DMS153 treated with DMSO at 0.1 percent for 48 hours (cell line): ENCODE results near the gene ARMC9.
"Not testable (repeated sequence)": the region's sequence is repeated elsewhere in the genome, so short reads cannot be mapped to it uniquely, and the experiment has no call there.

Experiments
- DNase-seq: peaks from one replicate; lab custom pipeline; 2025; ENCODE audit not compliant: unreplicated experiment; lab: John Stamatoyannopoulos, UW

The ARMC9 gene

GRCh38 chr2:231277962-231278361, 79.5 kb downstream of the ARMC9 start:
- no peak for DNase-seq

- DNase-seq, result no peak
Measured at GRCh38 chr2:231278868-231279267, 80.4 kb downstream of the ARMC9 start.

DNA sequence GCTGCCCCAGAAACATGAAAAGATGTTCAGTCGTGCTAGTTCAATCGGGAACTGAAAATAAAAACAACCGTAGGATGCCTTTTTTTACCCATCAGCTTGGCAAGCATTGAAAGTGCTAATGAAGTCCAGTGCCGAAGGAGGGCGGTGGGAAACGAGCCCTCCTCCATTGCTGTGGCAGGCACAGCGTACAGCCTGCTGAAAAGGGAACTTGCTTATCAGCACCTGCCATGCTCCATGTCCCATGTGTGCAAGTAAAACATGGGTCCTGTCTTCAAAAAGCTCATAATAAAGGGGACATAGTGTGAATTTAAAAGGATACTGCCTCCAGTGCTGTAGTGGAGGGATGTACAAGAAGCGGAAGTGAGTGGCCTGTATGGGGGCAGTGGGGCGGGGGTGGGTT, 82.4 kb downstream of the ARMC9 start:
- DNase-seq, result no peak

DNA sequence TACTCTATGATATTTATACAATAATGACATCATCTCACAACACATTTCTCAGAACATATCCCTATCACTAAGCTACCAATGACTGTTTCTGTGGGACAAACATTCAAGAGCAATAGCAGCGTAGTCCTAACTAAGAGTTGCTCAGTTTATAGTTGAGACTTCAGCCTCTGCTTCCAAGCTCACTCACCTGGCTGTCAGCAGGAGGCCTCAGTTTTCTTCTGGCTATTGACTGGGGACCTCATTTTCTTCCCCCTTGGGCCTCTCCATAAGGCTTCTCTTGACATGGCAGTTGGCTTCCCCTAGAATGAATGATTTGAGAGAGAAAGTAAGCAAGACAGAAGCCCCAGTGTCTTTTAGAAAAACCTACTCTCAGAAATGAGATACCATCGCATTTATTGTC, 85.9 kb downstream of the ARMC9 start:
- DNase-seq, result no peak

- DNase-seq, result no peak
Measured at GRCh38 chr2:231286964-231287363, 88.5 kb downstream of the ARMC9 start.

DNA sequence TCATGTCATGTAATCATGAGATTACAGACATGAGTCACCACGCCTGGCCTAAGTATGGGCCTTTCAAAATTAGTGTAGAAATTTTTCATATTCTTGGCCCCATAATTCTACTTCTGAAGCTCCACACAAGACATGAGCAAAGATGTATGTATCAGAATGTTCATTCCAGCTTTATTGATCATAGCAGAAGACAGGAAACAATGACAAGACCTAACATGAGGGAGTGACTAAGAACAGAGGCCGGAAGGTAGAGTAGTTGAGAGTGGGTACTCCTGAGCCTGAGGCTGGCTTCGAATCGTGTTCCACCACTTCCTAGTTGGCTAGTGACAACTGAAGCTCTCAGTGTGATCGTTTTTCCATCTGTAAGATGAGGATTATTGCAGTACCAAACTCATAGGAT, 89.3 kb downstream of the ARMC9 start:
- no peak for DNase-seq

DNA sequence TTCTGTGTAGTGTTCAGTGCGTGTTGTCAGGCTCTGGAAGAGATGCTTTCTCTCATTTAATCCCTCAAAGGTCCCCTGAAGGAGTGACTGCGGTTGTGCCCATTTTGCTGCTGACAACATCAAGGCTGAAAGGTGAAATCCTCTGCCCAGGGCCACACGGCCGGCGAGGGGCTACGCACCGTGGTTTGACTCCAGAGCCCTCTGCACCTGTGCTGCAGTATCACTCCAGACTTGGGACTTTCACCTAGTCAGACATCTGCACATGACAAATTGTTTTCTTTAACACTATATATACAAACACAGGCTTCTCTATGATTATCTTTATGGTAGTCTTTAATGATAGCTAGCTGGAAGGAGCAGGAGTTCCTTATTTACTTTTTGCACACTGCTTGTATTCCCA, 90.2 kb downstream of the ARMC9 start:
- no peak for DNase-seq

DNA sequence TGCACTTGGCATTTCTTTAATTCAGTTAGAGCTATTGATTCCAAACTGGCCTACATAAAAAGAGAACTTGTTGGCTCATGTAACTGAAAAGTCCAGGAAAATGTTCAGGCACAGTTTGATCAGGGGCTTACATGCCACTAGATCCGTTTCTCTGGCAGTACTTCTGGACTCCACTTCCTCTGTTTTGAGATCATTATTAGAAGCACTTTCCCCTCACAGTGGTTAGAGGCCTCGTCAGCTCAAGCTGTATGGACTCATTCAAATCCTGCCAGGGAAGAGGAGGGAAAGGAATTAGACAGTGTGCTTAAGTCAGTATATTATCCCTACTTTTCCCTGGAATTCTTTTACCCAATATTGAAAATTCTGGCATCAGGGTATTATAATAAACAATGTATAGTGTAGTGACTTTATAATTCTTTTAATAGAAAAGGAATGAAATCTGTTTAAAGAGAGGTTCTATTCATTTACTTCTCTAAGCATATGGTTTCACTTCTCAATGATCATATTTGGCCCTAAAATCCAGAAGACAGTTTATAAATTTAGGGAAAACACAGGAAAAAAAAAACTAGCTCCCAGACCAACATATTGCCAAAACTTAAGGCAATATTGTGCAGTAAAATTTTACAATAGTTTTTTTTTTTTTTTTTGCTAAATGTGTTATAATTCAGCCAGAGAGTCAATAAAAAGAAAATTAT, 92.0 kb downstream of the ARMC9 start:
- no peak for DNase-seq

- no peak for DNase-seq
Measured at GRCh38 chr2:231292472-231293134, 94.2 kb downstream of the ARMC9 start.

- DNase-seq, result no peak
Measured at GRCh38 chr2:231293163-231293562, 94.7 kb downstream of the ARMC9 start.

GRCh38 chr2:231294116-231294515, 95.7 kb downstream of the ARMC9 start:
- no peak for DNase-seq

- DNase-seq, result no peak
Measured at GRCh38 chr2:231294571-231295362, 96.3 kb downstream of the ARMC9 start.

DNA sequence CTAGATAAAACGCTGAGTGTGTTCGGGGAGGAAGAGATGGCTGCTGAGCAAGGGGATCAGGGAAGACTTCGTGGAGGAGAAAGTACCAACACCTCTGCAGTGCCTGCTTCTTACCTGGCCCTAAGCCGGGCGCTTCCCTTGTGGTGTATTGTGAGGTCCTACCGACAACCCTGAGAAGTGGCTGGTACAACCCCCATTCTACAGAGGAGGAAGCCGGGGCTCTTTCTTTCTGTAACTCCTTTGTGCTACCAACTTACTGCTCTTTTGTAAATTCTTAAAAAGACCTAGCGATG, 96.9 kb downstream of the ARMC9 start:
- no peak for DNase-seq

GRCh38 chr2:231296401-231296974, 98.1 kb downstream of the ARMC9 start:
- DNase-seq, result no peak

- peak; percentile 14 for DNase-seq
Measured at GRCh38 chr2:231297108-231297908, 98.9 kb downstream of the ARMC9 start.

DNA sequence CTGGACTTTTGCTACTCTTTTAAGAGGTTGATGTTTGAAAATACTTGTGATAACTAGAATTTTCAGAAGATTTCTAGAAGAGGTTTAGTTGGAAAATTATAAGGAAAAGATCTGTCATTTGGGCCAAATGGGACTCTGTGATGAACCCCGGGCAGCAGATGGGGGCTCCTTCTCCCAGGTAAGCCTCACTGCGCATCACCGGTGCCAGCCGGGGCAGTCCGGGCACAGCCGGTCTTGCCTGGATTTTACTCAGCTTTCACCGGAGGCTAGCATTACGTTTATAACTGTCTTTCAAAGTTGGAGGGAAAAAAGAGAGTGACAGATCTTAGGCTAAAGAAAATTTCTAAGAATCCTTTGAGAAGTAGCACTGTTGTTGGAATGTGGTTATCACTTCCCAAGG, 99.7 kb downstream of the ARMC9 start:
- DNase-seq, result no peak

DNA sequence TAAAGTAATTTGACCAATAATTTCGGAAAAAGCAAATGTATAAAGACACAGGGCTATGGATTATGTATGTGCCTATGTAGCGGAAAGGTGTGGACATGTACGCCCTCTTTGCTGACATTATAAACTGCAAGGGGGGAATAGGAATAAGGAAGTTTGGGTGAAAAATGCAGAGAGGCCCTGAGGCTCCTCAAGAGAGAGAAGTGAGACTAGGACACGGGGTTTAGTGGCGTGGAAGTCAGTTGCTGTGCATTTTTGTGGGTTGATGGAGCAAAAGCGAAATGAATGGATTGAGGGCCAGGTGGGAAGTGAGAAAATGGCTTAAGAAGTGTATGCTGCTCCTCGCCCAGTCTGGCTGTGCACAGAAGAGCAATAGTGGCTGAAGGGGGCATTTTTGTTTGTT, 100.8 kb downstream of the ARMC9 start:
- no peak for DNase-seq

DNA sequence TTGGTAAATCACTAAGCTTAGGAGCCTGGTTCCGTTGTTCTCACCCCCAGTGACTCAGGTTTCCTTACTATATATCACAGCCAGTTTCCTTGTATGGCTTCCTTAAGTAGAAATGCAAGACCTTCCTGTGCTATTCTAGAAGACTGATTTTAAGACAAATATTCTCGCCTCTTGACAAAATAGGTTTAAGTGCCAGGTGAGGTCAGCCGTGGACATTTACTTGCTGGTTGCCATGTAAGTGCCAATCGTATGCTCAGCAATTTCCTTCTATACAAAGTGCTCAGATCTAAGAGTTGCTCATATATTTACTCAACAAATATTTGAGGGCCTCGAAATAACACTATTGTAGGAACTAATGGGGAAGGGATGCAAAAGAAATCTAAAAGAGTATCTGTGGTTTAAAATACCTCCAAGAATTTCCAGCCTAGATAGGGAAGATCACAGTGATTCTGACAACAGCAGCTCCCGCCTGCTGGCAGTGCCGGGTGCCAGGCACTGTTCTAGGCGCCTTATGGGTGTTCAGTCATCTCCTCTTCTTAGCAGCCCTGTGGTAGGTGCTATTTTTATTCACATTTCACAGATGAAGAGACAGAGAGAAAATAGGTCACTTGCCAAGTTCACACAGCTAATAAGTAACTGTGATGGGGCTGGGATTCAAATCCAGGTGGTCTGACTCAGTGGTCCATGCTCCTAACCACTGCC, 101.7 kb downstream of the ARMC9 start:
- DNase-seq, result no peak

GRCh38 chr2:231300722-231301076, 102.3 kb downstream of the ARMC9 start:
- DNase-seq, result no peak

GRCh38 chr2:231304259-231304658, 105.8 kb downstream of the ARMC9 start:
- DNase-seq, result not testable (repeated sequence)

DNA sequence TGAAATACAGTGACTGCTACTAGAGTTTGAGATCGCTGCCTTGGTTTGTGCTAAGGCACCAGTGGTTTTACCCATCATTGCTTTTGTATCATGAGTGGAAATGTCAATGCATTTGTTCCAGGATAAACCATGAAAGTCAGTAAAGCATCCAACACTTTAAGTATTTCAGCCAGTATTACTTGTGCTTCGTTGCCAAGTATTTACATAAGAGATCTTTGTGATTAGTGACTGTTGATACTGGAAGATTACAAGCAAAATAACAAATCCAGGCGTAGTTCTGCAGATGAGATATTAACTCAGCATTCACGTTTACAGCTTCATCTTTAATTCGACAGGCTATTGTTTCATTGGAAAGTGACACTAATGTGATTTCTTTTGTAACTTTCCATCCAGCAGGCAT, 106.8 kb downstream of the ARMC9 start:
- no peak for DNase-seq
